Endothelial cell of umbilical vein (primary cell): ENCODE measurements around the gene PKNOX1.

Source experiments
- EZH2 ChIP-seq: IDR thresholded peaks from 2 replicates; pipeline ENCODE4 v1.6.1; 2012; ENCODE audit warnings: borderline replicate concordance, low read depth, mild to moderate bottlenecking, moderate library complexity, low read length, inconsistent platforms; ENCODE audit not compliant: severe bottlenecking
- JUN ChIP-seq: IDR thresholded peaks from 2 replicates; pipeline ENCODE4 v1.6.1; 2011; ENCODE audit warnings: borderline replicate concordance, low read depth; ENCODE audit not compliant: insufficient read length, insufficient read depth
- POLR2A ChIP-seq: IDR thresholded peaks from 2 replicates; pipeline ENCODE4 v1.6.1; 2012; ENCODE audit warnings: low read depth, mild to moderate bottlenecking, control low read depth, low read length
- POLR2AphosphoS5 ChIP-seq: IDR thresholded peaks from 2 replicates; pipeline ENCODE4 v1.6.1; 2012; ENCODE audit warnings: low read depth, mild to moderate bottlenecking, control low read depth, low read length, moderate library complexity; ENCODE audit not compliant: insufficient read depth
- TF ChIP-seq, protein P1 (sequence below), 2 donors: IDR thresholded peaks; 1 replicate in 1 of 2; 2 replicates in 1 of 2; pipeline ENCODE4 v1.5.1; 2011; ENCODE audit warnings: low read length in 2 of 2, mild to moderate bottlenecking in 2 of 2, moderate library complexity in 2 of 2, control low read depth in 1 of 2, inconsistent platforms in 1 of 2, low read depth in 1 of 2; ENCODE audit not compliant: insufficient read depth in 1 of 2; ENCODE audit errors: extremely low read depth in 1 of 2

DNA sequence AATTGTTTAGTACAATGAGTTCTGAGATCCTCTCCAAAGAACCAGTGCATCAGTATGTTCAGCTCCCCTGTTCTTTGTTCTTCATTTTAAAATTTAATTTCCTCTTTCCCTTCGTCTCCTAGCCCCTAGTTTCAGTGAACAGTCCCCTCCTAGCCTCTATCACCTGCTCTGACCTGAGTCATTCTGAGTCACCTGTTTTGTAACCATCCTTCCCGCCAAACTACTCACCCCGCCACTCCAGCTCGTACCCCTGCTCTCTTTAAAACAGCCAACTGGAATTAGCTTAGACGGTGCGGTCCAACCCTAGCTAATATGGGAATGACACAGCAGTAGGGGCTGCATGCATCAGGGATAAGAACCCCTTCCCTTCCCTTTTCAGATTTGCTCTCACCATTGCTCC lies 32.1 kb upstream of the PKNOX1 start:
- TF ChIP-seq POLR2A: no peak
- TF ChIP-seq, protein P1, sequence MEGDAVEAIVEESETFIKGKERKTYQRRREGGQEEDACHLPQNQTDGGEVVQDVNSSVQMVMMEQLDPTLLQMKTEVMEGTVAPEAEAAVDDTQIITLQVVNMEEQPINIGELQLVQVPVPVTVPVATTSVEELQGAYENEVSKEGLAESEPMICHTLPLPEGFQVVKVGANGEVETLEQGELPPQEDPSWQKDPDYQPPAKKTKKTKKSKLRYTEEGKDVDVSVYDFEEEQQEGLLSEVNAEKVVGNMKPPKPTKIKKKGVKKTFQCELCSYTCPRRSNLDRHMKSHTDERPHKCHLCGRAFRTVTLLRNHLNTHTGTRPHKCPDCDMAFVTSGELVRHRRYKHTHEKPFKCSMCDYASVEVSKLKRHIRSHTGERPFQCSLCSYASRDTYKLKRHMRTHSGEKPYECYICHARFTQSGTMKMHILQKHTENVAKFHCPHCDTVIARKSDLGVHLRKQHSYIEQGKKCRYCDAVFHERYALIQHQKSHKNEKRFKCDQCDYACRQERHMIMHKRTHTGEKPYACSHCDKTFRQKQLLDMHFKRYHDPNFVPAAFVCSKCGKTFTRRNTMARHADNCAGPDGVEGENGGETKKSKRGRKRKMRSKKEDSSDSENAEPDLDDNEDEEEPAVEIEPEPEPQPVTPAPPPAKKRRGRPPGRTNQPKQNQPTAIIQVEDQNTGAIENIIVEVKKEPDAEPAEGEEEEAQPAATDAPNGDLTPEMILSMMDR (IDR thresholded peaks at IDR 0.05; ENCODE audit: extremely low read depth in 1 of 2, insufficient read depth in 1 of 2, low read depth in 1 of 2, low read length in 2 of 2): no peak
- no peak for TF ChIP-seq EZH2
- TF ChIP-seq JUN: no peak
- TF ChIP-seq POLR2AphosphoS5: no peak
